ENCODE data around the gene ARFGAP1. TPM values are rescaled to one million over a fixed set of nuclear protein-coding genes. Genes with fewer than 3 reads are reported as not detected.
"Not testable (repeated sequence)": the region's sequence is repeated elsewhere in the genome, so short reads cannot be mapped to it uniquely, and the experiment has no call there.

Gene ARFGAP1
- polyA plus RNA-seq, 1 experiment = 76.5 TPM

DNA sequence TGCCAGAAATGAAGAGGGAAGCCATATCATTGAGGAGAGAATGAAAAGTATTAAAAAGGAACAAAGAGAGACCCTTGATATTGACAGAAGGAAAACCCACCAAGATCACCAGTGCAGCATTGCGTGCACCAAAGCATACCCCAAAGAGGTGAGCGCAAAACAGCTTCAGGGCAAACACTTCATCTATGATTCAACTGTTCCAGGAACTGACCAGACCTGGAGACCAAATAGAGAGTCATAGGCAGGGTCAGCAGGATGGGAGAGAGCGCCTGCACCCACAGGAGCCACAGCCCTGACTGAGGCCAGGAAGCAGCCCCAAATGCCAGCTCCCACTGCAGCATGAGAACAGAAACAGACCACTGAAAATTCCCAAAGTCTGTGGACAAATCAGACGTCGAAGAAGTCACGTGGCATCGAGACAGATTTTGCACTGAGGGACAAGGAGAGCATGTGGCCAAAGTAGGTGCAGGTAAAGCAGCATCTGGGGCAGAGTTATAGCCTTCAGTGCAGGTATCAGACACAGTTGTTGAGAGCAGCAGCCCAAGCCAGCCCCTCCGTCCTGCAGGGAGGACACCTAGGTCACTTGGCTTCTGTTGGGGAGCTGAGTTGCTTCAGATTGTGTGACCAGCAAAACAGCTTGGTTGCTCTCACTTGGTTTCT is 59.3 kb downstream of the ARFGAP1 start:
- CTCF ChIA-PET = interaction anchor here (0.9 to 3.8 kb wide), 2 partner anchors 22 to 91 kb away, joined by 3 to 15 read pairs; no protein-coding TSS in a partner anchor
- TF ChIP-seq, protein P1, sequence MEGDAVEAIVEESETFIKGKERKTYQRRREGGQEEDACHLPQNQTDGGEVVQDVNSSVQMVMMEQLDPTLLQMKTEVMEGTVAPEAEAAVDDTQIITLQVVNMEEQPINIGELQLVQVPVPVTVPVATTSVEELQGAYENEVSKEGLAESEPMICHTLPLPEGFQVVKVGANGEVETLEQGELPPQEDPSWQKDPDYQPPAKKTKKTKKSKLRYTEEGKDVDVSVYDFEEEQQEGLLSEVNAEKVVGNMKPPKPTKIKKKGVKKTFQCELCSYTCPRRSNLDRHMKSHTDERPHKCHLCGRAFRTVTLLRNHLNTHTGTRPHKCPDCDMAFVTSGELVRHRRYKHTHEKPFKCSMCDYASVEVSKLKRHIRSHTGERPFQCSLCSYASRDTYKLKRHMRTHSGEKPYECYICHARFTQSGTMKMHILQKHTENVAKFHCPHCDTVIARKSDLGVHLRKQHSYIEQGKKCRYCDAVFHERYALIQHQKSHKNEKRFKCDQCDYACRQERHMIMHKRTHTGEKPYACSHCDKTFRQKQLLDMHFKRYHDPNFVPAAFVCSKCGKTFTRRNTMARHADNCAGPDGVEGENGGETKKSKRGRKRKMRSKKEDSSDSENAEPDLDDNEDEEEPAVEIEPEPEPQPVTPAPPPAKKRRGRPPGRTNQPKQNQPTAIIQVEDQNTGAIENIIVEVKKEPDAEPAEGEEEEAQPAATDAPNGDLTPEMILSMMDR (IDR thresholded peaks at IDR 0.05; ENCODE audit: insufficient read depth, low read depth, low read length) = no peak
- Histone ChIP-seq H3K36me3 (ENCODE audit: control insufficient read depth, insufficient read depth, low read length) (no peaks in the 10 kb centered on the region), H3K27me3 (ENCODE audit: control insufficient read depth, insufficient read depth, low read length) (no peaks in the 10 kb centered on the region; the same call in 1 of the 2 replicates), H3K4me3 (ENCODE audit: low read depth, low read length) (no peak overlapping the region)
- POLR2A ChIA-PET = no interaction called here
- no peak for DNase-seq (ENCODE audit: low read depth)

DNA sequence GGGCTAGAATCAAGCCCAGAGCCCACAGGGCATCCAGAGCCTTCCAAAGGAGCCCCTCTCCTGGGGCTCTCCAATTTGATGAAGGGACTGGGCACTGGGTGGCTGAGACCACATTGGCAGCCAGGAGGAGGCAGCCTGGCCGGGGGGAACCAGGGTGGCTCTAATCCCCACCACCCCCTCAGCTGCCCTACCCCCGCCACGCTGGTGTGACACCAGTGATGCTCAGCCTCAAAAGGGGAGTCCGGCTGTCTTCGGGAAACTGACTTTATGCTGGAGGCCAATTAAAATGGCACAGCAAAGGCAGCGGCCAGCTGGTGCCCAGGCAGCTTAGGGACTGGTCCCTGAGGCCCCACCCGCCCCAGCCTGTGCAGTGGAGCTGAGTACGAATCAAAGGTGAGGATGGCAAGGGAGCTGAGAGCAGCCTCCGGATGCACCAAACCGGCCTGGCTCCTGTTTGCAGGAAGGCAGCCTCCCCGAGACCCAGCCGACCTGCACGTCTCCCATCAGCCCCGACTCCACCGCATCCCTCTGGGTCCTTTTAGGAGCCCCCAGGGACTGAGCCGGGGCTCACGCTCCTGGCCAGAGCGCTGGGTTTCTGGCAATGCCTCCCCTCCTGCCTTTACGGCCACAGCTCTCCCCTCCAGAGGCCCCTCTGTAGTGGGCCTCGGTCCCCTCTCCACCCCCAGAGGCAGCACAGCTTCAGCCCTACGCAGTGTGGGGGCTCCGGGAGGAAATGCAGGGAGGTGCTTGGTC is 60.1 kb downstream of the ARFGAP1 start:
- CTCF ChIA-PET = interaction anchor here (1.1 to 3.8 kb wide), 2 partner anchors 23 to 149 kb away, joined by 4 to 15 read pairs; no protein-coding TSS in a partner anchor
- POLR2A ChIA-PET = no interaction called here
- Histone ChIP-seq H3K4me3 (ENCODE audit: low read depth, low read length) (no peak overlapping the region), H3K36me3 (ENCODE audit: control insufficient read depth, insufficient read depth, low read length) (no peaks in the 10 kb centered on the region), H3K27me3 (ENCODE audit: control insufficient read depth, insufficient read depth, low read length) (no peaks in the 10 kb centered on the region; the same call in 1 of the 2 replicates)
- no peak for DNase-seq (ENCODE audit: low read depth)
- TF ChIP-seq, protein P1 (IDR thresholded peaks at IDR 0.05; ENCODE audit: insufficient read depth, low read depth, low read length) = no peak

DNA sequence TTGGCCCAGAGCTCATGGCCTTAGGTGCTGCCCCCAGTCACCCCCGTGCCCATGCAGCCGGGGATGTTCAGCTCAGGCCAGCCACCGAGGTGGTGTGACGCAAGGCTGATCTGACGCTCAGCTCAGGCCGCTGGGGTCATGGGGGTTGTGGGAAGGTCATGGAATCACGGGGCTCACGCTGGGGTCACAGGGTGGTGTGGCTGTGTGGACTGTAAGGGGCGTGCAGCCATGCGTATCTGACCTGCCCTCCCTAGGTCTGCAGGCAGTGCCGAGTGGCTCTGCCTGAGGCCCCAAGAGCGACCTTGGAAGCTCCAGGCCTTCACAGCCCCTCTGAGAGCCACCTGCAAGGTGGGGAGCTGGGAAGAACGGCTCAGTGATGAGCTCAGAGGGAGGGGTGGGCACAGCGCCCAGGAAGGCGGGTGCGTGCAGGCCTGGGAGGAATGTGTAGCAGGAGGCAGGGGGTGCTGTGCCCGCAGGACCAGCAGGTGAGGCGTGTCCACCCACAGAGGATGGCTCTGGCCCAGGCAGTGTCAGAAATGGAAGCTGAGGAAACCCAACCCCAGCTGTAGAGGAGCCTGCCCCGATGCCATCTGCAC is 60.7 kb downstream of the ARFGAP1 start:
- CTCF ChIA-PET = interaction anchor here (1.0 to 3.8 kb wide), 4 partner anchors 23 to 150 kb away, joined by 4 to 15 read pairs (median 4); no protein-coding TSS in a partner anchor

DNA sequence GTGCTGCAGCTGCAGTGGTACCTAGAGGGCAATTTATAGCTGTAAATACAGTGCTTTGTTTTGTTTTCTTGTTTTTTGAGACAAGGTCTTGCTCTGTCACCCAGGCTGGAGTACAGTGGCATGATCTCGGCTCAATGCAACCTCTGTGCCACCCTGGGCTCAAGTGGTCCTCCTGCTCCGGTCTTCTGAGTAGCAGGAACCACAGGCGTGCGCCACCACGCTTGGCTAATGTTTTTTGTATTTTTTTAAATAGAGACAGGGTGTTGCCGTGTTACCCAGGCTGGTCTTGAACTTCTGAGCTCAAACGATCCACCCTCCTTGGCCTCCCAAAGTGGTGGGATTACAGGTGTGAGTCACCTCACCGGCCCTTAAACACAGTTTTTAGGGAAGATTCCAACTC is 61.7 kb downstream of the ARFGAP1 start:
- no peak for DNase-seq (ENCODE audit: low read depth)
- Histone ChIP-seq H3K4me3 (ENCODE audit: low read depth, low read length) (no peak overlapping the region), H3K36me3 (ENCODE audit: control insufficient read depth, insufficient read depth, low read length) (no peaks in the 10 kb centered on the region), H3K27me3 (ENCODE audit: control insufficient read depth, insufficient read depth, low read length) (no peaks in the 10 kb centered on the region; the same call in none of the 2 replicates)
- ChIA-PET POLR2A (no interaction called here), CTCF (interaction anchor here (1.0 to 2.2 kb wide), 2 partner anchors 24 to 25 kb away, joined by 4 read pairs; no protein-coding TSS in a partner anchor)
- TF ChIP-seq, protein P1 (IDR thresholded peaks at IDR 0.05; ENCODE audit: insufficient read depth, low read depth, low read length) = no peak

More for the DNA sequence above, 60.7 kb downstream of the ARFGAP1 start:
- POLR2A ChIA-PET = no interaction called here
- Histone ChIP-seq H3K36me3 (ENCODE audit: control insufficient read depth, insufficient read depth, low read length) (no peaks in the 10 kb centered on the region), H3K27me3 (ENCODE audit: control insufficient read depth, insufficient read depth, low read length) (no peaks in the 10 kb centered on the region; the same call in none of the 2 replicates), H3K4me3 (ENCODE audit: low read depth, low read length) (no peak overlapping the region)
- no peak for DNase-seq (ENCODE audit: low read depth)
- TF ChIP-seq, protein P1 (IDR thresholded peaks at IDR 0.05; ENCODE audit: insufficient read depth, low read depth, low read length) = no peak

GRCh38 chr20:63335060-63335459 is 62.4 kb downstream of the ARFGAP1 start:
- POLR2A ChIA-PET; H3K36me3 ChIP-seq (ENCODE audit: control insufficient read depth, insufficient read depth, low read length); H3K4me3 ChIP-seq (ENCODE audit: low read depth, low read length); DNase-seq (ENCODE audit: low read depth); H3K27me3 ChIP-seq (ENCODE audit: control insufficient read depth, insufficient read depth, low read length): not testable (repeated sequence)
- CTCF ChIA-PET = interaction anchor here (0.7 to 2.2 kb wide), 2 partner anchors 25 to 529 kb away, joined by 3 to 4 read pairs; no protein-coding TSS in a partner anchor

Measured in BJ (cell line).